LNCaP clone FGC (cell line): ENCODE data around the gene DHRSX.
"Not testable (repeated sequence)": the region's sequence is repeated elsewhere in the genome, so short reads cannot be mapped to it uniquely, and the experiment has no call there.

ENCODE experiments used
- DNase-seq: peaks from one replicate; pipeline ENCODE4 v3.0.0-alpha.2; 2011; ENCODE audit warnings: low read depth
- H3K4me3 ChIP-seq: 2 replicates; pipeline ENCODE4 v1.5.1; 2011; ENCODE audit warnings: mild to moderate bottlenecking, low read depth, low read length, control low read depth
- CTCF ChIP-seq: IDR thresholded peaks from 2 replicates; pipeline ENCODE4 v1.5.1; 2012; ENCODE audit warnings: mild to moderate bottlenecking; ENCODE audit not compliant: control insufficient read depth, insufficient read depth; ENCODE audit errors: extremely low read depth

Gene DHRSX

GRCh38 chrX:2520539-2520938 is 19.8 kb upstream of the DHRSX start:
- TF ChIP-seq CTCF, result no peak
- H3K4me3 ChIP-seq, result no peak overlapping the region
- DNase-seq, result no peak

GRCh38 chrX:2519638-2520037 is 18.9 kb upstream of the DHRSX start:
- not testable (repeated sequence) for DNase-seq

GRCh38 chrX:2517055-2517454 is 16.3 kb upstream of the DHRSX start:
- H3K4me3 ChIP-seq, result no peak overlapping the region
- no peak for TF ChIP-seq CTCF
- no peak for DNase-seq

More at GRCh38 chrX:2519638-2520037, 18.9 kb upstream of the DHRSX start:
- H3K4me3 ChIP-seq, result not testable (repeated sequence)

GRCh38 chrX:2516623-2517022 is 15.8 kb upstream of the DHRSX start:
- no peak for DNase-seq
- no peak for TF ChIP-seq CTCF
- H3K4me3 ChIP-seq, result no peak overlapping the region

GRCh38 chrX:2514131-2514530 is 13.4 kb upstream of the DHRSX start:
- no peak for TF ChIP-seq CTCF
- no peak for DNase-seq
- H3K4me3 ChIP-seq, result no peak overlapping the region

GRCh38 chrX:2513121-2513664 is 12.4 kb upstream of the DHRSX start:
- no peak for TF ChIP-seq CTCF
- no peak for DNase-seq
- H3K4me3 ChIP-seq, result no peak overlapping the region

- DNase-seq, result no peak
- H3K4me3 ChIP-seq, result no peak overlapping the region
- TF ChIP-seq CTCF, result no peak
Observed at GRCh38 chrX:2512501-2512900, 11.7 kb upstream of the DHRSX start.

- DNase-seq, result no peak
- TF ChIP-seq CTCF, result no peak
- no peak overlapping the region for H3K4me3 ChIP-seq
Observed at GRCh38 chrX:2511326-2511725, 10.6 kb upstream of the DHRSX start.
